Measurements from ENCODE around the gene PEX19.

PEX19 gene

DNA sequence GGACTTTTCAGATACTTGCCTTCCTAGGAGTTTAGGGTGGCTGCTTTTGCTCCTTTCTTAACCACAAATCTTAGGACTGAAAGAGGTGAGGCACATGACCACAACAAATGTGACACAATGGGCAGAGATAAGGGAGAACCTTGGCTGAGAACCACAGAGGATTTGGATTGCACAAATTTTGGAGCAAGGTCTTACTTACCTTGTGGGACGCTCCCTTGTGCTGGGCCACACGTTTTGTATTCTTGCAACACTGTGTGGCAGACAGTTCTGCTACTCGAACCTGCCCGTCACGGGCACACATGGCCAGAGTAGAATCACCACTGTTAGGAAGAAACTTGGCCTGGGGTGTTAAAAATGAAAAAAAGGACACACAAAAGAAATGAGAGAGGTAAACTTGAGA, 46.5 kb downstream of the PEX19 start:
- no peak for DNase-seq (ENCODE audit: low read depth)

DNA sequence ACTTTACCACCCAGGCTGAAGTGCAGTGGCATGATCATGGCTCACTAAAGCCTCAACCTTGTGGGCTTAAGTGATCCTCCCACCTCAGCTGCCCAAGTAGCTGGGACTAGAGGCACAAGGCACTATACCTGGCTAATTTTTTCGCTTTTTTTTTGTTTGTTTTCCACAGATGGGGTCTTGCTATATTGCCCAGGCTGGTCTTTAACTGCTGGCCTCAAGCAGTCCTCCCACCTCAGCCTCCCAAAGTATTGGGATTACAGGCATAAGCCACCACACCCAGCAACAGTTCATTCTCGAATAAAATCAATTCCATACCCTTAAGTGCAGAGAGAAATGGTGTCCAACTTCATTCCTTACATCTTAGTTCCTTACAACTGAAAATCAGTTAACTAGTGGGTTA, 47.4 kb downstream of the PEX19 start:
- no peak for DNase-seq (ENCODE audit: low read depth)

DNA sequence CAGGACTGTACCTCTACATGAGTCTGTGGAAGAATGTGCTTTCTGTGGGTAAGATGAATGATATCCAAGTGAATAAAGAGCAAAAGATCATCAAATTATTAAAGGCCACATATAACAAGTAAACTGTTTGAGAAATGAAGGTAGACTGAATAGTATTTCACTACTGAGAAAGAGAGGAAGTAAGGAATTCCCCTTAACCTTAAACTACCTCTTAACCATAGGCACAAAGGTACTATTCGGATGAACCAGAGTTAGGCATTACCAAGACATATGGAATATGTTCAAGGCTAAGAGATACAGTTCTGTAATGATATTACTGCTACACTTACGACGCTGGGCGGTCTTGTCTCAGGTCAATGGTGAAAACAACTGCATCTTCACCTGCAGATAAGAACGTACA, 48.1 kb downstream of the PEX19 start:
- no peak for DNase-seq (ENCODE audit: low read depth)

DNA sequence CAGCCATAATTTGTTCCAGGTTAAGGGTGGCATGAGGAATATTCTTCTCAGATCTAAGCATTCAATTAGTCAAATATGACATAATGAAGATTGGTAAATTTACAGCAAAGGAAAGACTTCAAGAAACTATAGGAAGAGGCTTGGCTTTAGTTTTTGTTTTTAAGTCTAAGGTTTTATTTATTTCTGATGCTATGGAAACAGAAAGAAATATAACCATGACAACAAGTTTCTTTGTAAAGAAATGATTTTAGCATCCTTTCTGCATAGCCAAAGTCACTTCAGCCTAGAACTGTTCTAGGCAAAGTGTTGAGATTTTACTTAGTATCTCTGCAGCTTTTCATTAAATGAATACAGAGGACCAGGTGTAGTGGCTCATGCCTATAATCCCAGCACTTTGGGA, 52.0 kb downstream of the PEX19 start:
- DNase-seq (ENCODE audit: low read depth): no peak

DNA sequence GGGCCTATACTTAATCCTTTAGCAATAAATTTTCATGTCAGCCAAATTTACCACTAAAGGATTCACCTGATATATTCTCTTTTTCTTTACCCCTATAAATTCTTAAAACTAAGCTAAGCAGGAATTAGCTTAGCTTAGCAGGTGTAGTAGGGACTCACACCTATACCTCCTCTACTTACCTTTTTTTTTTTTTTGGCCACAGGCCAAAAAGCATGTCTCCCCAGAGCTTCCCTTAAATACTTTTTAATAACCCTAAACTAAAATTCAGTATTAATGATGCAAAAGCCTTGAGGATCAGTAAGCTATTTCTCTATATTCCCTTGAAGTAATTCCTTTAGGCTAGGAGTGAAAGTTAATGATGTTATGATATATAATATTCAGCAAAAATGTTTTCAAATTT, 56.5 kb downstream of the PEX19 start:
- DNase-seq (ENCODE audit: low read depth): no peak

DNA sequence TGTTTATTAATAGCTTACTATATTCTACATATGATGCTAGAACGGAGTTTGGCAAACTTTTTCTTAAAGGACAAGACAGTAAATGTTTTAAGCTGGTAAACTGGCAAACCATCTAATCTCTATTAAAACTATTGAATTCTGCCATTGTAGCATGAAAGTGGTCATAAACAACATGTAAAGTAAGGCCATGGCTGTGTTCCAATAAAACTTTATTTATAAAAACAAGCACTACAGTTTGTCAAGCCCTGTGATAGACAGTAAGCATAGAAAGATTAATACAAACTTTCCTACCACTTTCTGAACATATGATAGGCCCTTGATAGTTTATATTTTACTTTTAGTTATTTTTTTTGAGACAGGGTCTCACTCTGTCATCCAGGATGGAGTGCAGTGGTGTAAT, 57.4 kb downstream of the PEX19 start:
- no peak for DNase-seq (ENCODE audit: low read depth)

DNA sequence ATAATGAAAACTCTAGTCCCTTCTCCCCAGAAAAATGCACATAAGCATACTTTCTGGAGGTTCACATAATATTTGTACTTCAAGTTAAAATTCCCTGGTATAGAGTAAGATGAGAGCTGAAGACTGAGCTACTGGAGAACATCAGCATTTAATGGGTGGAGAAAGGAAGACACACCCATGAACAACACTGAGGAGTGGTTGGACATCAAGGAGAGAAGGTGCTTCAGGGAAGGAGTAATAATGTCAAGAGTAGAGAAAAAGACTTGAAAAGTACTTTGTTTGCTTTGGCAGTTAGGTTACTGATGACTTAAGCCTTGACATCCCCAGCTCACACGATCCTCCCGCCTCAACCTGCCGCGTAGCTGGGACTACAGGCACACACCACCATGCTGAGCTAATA, 57.9 kb downstream of the PEX19 start:
- DNase-seq (ENCODE audit: low read depth): no peak
